Measurements from ENCODE around the gene DNAI4.

The DNAI4 gene

GRCh38 chr1:66764994-66765578 lies 159.6 kb downstream of the DNAI4 start:
- peak in 1 of 2 donors; percentile 23 for DNase-seq (ENCODE audit: low read depth in 2 of 2)

Data from stimulated activated CD8-positive, alpha-beta memory T cell treated with anti-CD3 and anti-CD28 coated beads, Interleukin-7, amount 100 ng/mL, for 1 hour (primary cell).